GM23338 (cell line): Measurements from ENCODE around the gene NFIA. TPM values are rescaled to one million over a fixed set of nuclear protein-coding genes. Genes with fewer than 3 reads are reported as not detected.

ENCODE experiments used
- ATAC-seq: fragments of 200-7000 bp; cut with Tn5 transposase; 3 replicates; pipeline ENCODE4 v1.9.1; 2020
- DNase-seq: peaks from one replicate; pipeline ENCODE4 v3.0.0-alpha.2; 2015; ENCODE audit warnings: low spot score
- H2AFZ ChIP-seq: fragments of 200-600 bp; sonication (generic); 2 replicates; pipeline ENCODE4 v1.8.0; 2016; ENCODE audit warnings: antibody characterized with exemption, mild to moderate bottlenecking, moderate library complexity
- H3F3A ChIP-seq: fragments of 200-600 bp; sonication (generic); replicated peaks from 2 replicates; pipeline ENCODE4 v1.8.0; 2017; ENCODE audit warnings: antibody characterized with exemption, mixed run types, low read depth
- H3K27ac ChIP-seq: fragments of 200-600 bp; sonication (generic); 2 replicates; pipeline ENCODE4 v1.6.1; 2016; ENCODE audit warnings: low read depth
- H3K27me3 ChIP-seq: fragments of 200-600 bp; sonication (generic); 2 replicates; pipeline ENCODE4 v1.8.0; 2016; ENCODE audit warnings: mild to moderate bottlenecking, mixed run types, moderate library complexity; ENCODE audit not compliant: insufficient read depth
- H3K36me3 ChIP-seq: fragments of 200-600 bp; sonication (generic); 2 replicates; pipeline ENCODE4 v1.8.0; 2016; ENCODE audit warnings: mild to moderate bottlenecking; ENCODE audit not compliant: insufficient read depth
- H3K4me1 ChIP-seq: fragments of 200-600 bp; sonication (generic); 2 replicates; pipeline ENCODE4 v1.8.0; 2016; ENCODE audit warnings: mild to moderate bottlenecking, moderate library complexity; ENCODE audit not compliant: insufficient read depth
- H3K4me2 ChIP-seq: fragments of 200-600 bp; sonication (generic); 2 replicates; pipeline ENCODE4 v1.7.1; 2017; ENCODE audit warnings: mixed run types
- H3K4me3 ChIP-seq: fragments of 200-600 bp; sonication (generic); 2 replicates; pipeline ENCODE4 v1.6.1; 2016; ENCODE audit warnings: mixed run types
- H3K79me2 ChIP-seq: fragments of 200-600 bp; sonication (generic); replicated peaks from 2 replicates; pipeline ENCODE4 v1.8.0; 2017; ENCODE audit warnings: mild to moderate bottlenecking; ENCODE audit not compliant: insufficient read depth
- H3K9me2 ChIP-seq: fragments of 200-600 bp; sonication (generic); 2 replicates; pipeline ENCODE4 v1.8.0; 2017; ENCODE audit not compliant: insufficient read depth
- H4K20me1 ChIP-seq: fragments of 200-600 bp; sonication (generic); replicated peaks from 2 replicates; pipeline ENCODE4 v1.8.0; 2017; ENCODE audit warnings: mild to moderate bottlenecking; ENCODE audit not compliant: insufficient read depth
- H3K27ac Mint-ChIP-seq: 2 replicates; pipeline ENCODE4 v1.8.0; 2020; ENCODE audit warnings: inconsistent platforms, mild to moderate bottlenecking, moderate library complexity, mixed read lengths
- H3K27me3 Mint-ChIP-seq: 3 replicates; pipeline ENCODE4 v1.8.0; 2022; ENCODE audit warnings: low read depth, mild to moderate bottlenecking, moderate library complexity, mixed read lengths, inconsistent platforms; ENCODE audit not compliant: insufficient read depth, poor library complexity
- H3K36me3 Mint-ChIP-seq: 3 replicates; pipeline ENCODE4 v1.8.0; 2021; ENCODE audit warnings: low read depth, mild to moderate bottlenecking, inconsistent platforms, moderate library complexity, mixed read lengths
- H3K4me1 Mint-ChIP-seq: 3 replicates; pipeline ENCODE4 v1.8.0; 2020; ENCODE audit warnings: mild to moderate bottlenecking, inconsistent platforms, mixed read lengths
- H3K4me3 Mint-ChIP-seq: 3 replicates; pipeline ENCODE4 v1.8.0; 2021; ENCODE audit warnings: moderate library complexity, mild to moderate bottlenecking, inconsistent platforms, mixed read lengths
- H3K9me3 Mint-ChIP-seq: 3 replicates; pipeline ENCODE4 v1.8.0; 2020; ENCODE audit warnings: moderate library complexity, mild to moderate bottlenecking, inconsistent platforms, mixed read lengths
- CREB1 ChIP-seq: fragments of 250-450 bp; sonication (Bioruptor Pico); IDR thresholded peaks from 2 replicates; pipeline ENCODE4 v1.5.0; 2020; ENCODE audit warnings: low read depth, mild to moderate bottlenecking, moderate library complexity
- CTCF ChIP-seq, 2 experiments: fragments of 200-600 bp in 1 of 2; sonication (generic) in 1 of 2; conservative IDR thresholded peaks; 2 replicates each; pipeline versions ENCODE4 v1.5.1 to v1.6.1; 2016 to 2017; ENCODE audit warnings: antibody characterized with exemption in 2 of 2, low read depth in 2 of 2, mild to moderate bottlenecking in 2 of 2, moderate library complexity in 1 of 2
- ETS1 ChIP-seq: IDR thresholded peaks from 2 replicates; pipeline ENCODE4 v1.6.1; 2016; ENCODE audit warnings: antibody characterized with exemption
- EZH2phosphoT487 ChIP-seq: fragments of 200-600 bp; sonication (generic); IDR thresholded peaks from one replicate; pipeline ENCODE4 v1.8.1; 2018; ENCODE audit warnings: antibody characterized with exemption; ENCODE audit not compliant: unreplicated experiment
- POLR2AphosphoS5 ChIP-seq: IDR thresholded peaks from 2 replicates; pipeline ENCODE4 v1.6.1; 2016; ENCODE audit warnings: antibody characterized with exemption, low read depth
- polyA plus RNA-seq: library from polyadenylated mRNA; unstranded; fragments of >200 nt; fragmentation: Nextera tagmentation; extraction: Ambion mirVana; gene quantifications from 2 replicates; pipeline ENCODE4 v1.2.1, GENCODE V29; 2016
- total RNA-seq: library from RNA; depleted of rRNA; stranded (reverse); fragments of >200 nt; shearing (Covaris generic); gene quantifications from 2 replicates; pipeline ENCODE4 v1.2.3, GENCODE V29; 2014
- TF ChIP-seq, protein P1 (sequence below): fragments of 250-450 bp; sonication (Bioruptor Pico); IDR thresholded peaks from 2 replicates; pipeline ENCODE4 v1.5.0; 2020; ENCODE audit warnings: mild to moderate bottlenecking, moderate library complexity

The NFIA gene
- total and polyA plus RNA-seq, 2 experiments from 2014 or later, result 0.97 to 2.3 TPM

GRCh38 chr1:61490924-61491323, 408.6 kb downstream of the NFIA start:
- Histone ChIP-seq H3K79me2 (no peaks in the 10 kb centered on the region), H2AFZ (no peak overlapping the region), H3K4me3 (no peak overlapping the region), H4K20me1 (no peaks in the 10 kb centered on the region), H3F3A (no peaks in the 10 kb centered on the region), H3K9me2 (no peaks in the 10 kb centered on the region), H3K4me2 (no peak overlapping the region), H3K27ac (no peak overlapping the region), H3K4me1 (no peaks in the 10 kb centered on the region), H3K27me3 (no peaks in the 10 kb centered on the region), H3K36me3 (no peaks in the 10 kb centered on the region)
- H3K27me3 Mint-ChIP-seq, result peaks cover 2% of the 10 kb centered on the region
- DNase-seq (no peak), ATAC-seq (no peak)
- TF ChIP-seq CREB1 (CRISPR knock-in tag), result no peak
- TF ChIP-seq ETS1, result no peak
- TF ChIP-seq POLR2AphosphoS5, result no peak
- TF ChIP-seq, protein P1, sequence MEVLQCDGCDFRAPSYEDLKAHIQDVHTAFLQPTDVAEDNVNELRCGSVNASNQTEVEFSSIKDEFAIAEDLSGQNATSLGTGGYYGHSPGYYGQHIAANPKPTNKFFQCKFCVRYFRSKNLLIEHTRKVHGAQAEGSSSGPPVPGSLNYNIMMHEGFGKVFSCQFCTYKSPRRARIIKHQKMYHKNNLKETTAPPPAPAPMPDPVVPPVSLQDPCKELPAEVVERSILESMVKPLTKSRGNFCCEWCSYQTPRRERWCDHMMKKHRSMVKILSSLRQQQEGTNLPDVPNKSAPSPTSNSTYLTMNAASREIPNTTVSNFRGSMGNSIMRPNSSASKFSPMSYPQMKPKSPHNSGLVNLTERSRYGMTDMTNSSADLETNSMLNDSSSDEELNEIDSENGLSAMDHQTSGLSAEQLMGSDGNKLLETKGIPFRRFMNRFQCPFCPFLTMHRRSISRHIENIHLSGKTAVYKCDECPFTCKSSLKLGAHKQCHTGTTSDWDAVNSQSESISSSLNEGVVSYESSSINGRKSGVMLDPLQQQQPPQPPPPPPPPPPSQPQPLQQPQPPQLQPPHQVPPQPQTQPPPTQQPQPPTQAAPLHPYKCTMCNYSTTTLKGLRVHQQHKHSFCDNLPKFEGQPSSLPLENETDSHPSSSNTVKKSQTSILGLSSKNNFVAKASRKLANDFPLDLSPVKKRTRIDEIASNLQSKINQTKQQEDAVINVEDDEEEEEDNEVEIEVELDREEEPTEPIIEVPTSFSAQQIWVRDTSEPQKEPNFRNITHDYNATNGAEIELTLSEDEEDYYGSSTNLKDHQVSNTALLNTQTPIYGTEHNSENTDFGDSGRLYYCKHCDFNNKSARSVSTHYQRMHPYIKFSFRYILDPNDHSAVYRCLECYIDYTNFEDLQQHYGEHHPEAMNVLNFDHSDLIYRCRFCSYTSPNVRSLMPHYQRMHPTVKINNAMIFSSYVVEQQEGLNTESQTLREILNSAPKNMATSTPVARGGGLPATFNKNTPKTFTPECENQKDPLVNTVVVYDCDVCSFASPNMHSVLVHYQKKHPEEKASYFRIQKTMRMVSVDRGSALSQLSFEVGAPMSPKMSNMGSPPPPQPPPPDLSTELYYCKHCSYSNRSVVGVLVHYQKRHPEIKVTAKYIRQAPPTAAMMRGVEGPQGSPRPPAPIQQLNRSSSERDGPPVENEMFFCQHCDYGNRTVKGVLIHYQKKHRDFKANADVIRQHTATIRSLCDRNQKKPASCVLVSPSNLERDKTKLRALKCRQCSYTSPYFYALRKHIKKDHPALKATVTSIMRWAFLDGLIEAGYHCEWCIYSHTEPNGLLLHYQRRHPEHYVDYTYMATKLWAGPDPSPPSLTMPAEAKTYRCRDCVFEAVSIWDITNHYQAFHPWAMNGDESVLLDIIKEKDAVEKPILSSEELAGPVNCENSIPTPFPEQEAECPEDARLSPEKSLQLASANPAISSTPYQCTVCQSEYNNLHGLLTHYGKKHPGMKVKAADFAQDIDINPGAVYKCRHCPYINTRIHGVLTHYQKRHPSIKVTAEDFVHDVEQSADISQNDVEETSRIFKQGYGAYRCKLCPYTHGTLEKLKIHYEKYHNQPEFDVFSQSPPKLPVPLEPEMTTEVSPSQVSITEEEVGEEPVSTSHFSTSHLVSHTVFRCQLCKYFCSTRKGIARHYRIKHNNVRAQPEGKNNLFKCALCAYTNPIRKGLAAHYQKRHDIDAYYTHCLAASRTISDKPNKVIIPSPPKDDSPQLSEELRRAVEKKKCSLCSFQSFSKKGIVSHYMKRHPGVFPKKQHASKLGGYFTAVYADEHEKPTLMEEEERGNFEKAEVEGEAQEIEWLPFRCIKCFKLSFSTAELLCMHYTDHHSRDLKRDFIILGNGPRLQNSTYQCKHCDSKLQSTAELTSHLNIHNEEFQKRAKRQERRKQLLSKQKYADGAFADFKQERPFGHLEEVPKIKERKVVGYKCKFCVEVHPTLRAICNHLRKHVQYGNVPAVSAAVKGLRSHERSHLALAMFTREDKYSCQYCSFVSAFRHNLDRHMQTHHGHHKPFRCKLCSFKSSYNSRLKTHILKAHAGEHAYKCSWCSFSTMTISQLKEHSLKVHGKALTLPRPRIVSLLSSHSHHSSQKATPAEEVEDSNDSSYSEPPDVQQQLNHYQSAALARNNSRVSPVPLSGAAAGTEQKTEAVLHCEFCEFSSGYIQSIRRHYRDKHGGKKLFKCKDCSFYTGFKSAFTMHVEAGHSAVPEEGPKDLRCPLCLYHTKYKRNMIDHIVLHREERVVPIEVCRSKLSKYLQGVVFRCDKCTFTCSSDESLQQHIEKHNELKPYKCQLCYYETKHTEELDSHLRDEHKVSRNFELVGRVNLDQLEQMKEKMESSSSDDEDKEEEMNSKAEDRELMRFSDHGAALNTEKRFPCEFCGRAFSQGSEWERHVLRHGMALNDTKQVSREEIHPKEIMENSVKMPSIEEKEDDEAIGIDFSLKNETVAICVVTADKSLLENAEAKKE (CRISPR knock-in tag), result no peak
- TF ChIP-seq EZH2phosphoT487, result no peak
- H3K36me3 Mint-ChIP-seq, result no peaks in the 10 kb centered on the region
- no peak overlapping the region for H3K27ac Mint-ChIP-seq
- no peak overlapping the region for H3K4me3 Mint-ChIP-seq
- H3K4me1 Mint-ChIP-seq, result no peaks in the 10 kb centered on the region
- no peaks in the 10 kb centered on the region for H3K9me3 Mint-ChIP-seq

DNA sequence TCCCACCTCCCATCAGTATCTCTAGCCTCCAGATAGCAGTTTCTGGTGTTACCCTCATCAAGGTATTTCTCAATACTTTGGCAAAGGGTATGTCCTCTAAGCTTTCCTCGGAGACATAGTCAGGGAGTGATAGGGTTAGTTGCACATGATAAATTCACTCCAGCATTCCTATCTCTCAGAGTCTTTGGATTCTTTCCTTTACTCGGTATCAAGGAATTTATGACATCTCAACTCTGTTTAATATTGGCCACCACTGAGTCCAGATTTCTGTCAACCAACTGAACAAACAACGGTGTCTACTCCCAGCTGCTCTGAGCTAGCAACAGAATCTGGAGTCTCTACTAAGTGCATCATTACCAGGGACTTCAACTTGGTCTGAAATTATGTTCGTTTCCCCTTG, 409.1 kb downstream of the NFIA start:
- DNase-seq (no peak), ATAC-seq (no peak)
- Histone ChIP-seq H3K4me1 (no peaks in the 10 kb centered on the region), H4K20me1 (no peaks in the 10 kb centered on the region), H3K27me3 (no peaks in the 10 kb centered on the region), H3K4me2 (no peak overlapping the region), H3K27ac (no peak overlapping the region), H3F3A (no peaks in the 10 kb centered on the region), H3K9me2 (no peaks in the 10 kb centered on the region), H2AFZ (no peak overlapping the region), H3K4me3 (no peak overlapping the region), H3K36me3 (no peaks in the 10 kb centered on the region), H3K79me2 (no peaks in the 10 kb centered on the region)
- Mint-ChIP-seq H3K4me3 (no peak overlapping the region), H3K27ac (no peak overlapping the region), H3K27me3 (peaks cover 2% of the 10 kb centered on the region), H3K36me3 (no peaks in the 10 kb centered on the region), H3K4me1 (no peaks in the 10 kb centered on the region), H3K9me3 (no peaks in the 10 kb centered on the region)
- TF ChIP-seq POLR2AphosphoS5 (no peak), CTCF (conservative IDR thresholded peaks at IDR 0.05; ENCODE audit: low read depth in 2 of 2) (no peak), ETS1 (no peak)
